Smooth muscle cell (in vitro differentiated cells): Measurements from ENCODE around the gene HRH2. TPM values are rescaled to one million over a fixed set of nuclear protein-coding genes. Genes with fewer than 3 reads are reported as not detected.

Experiments used
- DNase-seq: peaks from one replicate; lab custom pipeline; 2025; ENCODE audit not compliant: unreplicated experiment; lab: John Stamatoyannopoulos, UW
- H2AFZ ChIP-seq: fragments of 200-600 bp; sonication (generic); 2 replicates; pipeline ENCODE4 v1.6.0; 2016; ENCODE audit warnings: antibody characterized with exemption, low read depth, mild to moderate bottlenecking
- H3F3A ChIP-seq: fragments of 200-600 bp; sonication (generic); 2 replicates; pipeline ENCODE4 v1.6.0; 2017; ENCODE audit warnings: antibody characterized with exemption, low read depth
- H3K27ac ChIP-seq: fragments of 200-600 bp; sonication (generic); 2 replicates; pipeline ENCODE4 v1.5.1; 2016; ENCODE audit warnings: low read depth, mild to moderate bottlenecking
- H3K27me3 ChIP-seq: fragments of 200-600 bp; sonication (generic); 2 replicates; pipeline ENCODE4 v1.6.1; 2016; ENCODE audit warnings: low read depth, mild to moderate bottlenecking
- H3K36me3 ChIP-seq: fragments of 200-600 bp; sonication (generic); 2 replicates; pipeline ENCODE4 v1.5.1; 2016; ENCODE audit warnings: low read depth
- H3K4me1 ChIP-seq: fragments of 200-600 bp; sonication (generic); 2 replicates; pipeline ENCODE4 v1.5.1; 2016; ENCODE audit warnings: low read depth
- H3K4me2 ChIP-seq: fragments of 200-600 bp; sonication (generic); 2 replicates; pipeline ENCODE4 v1.6.0; 2016; ENCODE audit warnings: mild to moderate bottlenecking
- H3K4me3 ChIP-seq: fragments of 200-600 bp; sonication (generic); 2 replicates; pipeline ENCODE4 v1.5.1; 2016; ENCODE audit warnings: mild to moderate bottlenecking
- H3K79me2 ChIP-seq: fragments of 200-600 bp; sonication (generic); 2 replicates; pipeline ENCODE4 v1.6.0; 2016; ENCODE audit warnings: low read depth, mild to moderate bottlenecking
- H3K9ac ChIP-seq: fragments of 200-600 bp; sonication (generic); 2 replicates; pipeline ENCODE4 v1.6.0; 2016; ENCODE audit warnings: low read depth
- H3K9me3 ChIP-seq: fragments of 200-600 bp; sonication (generic); replicated peaks from 2 replicates; pipeline ENCODE4 v1.5.1; 2016; ENCODE audit warnings: low read depth
- H4K20me1 ChIP-seq: fragments of 200-600 bp; sonication (generic); 2 replicates; pipeline ENCODE4 v1.6.0; 2016; ENCODE audit warnings: low read depth
- CTCF ChIP-seq: fragments of 200-600 bp; sonication (generic); IDR thresholded peaks from 2 replicates; pipeline ENCODE4 v1.5.1; 2017; ENCODE audit warnings: borderline replicate concordance, mild to moderate bottlenecking, antibody characterized with exemption; ENCODE audit not compliant: insufficient read depth, poor library complexity, severe bottlenecking
- WGBS: methylation state at CpG from one replicate; pipeline ENCODE4 v1.1.7; 2016; ENCODE audit warnings: low lambda C conversion rate; 5-methylcytosine and 5-hydroxymethylcytosine counted together
- polyA plus RNA-seq: library from polyadenylated mRNA; unstranded; fragments of >200 nt; fragmentation: Nextera tagmentation; extraction: Ambion mirVana; gene quantifications from 2 replicates; pipeline ENCODE4 v1.2.1, GENCODE V29; 2016
- total RNA-seq: library from RNA; depleted of rRNA; stranded (reverse); fragments of >200 nt; gene quantifications from 2 replicates; pipeline ENCODE4 v1.2.3, GENCODE V29; 2014

The HRH2 gene
- total and polyA plus RNA-seq, 2 experiments from 2014 or later, result 0.57 to 0.63 TPM

GRCh38 chr5:175729829-175730277 lies 72.0 kb downstream of the HRH2 start:
- H3K27me3 ChIP-seq, result peaks cover 4% of the 10 kb centered on the region
- WGBS, result 11% methylated on average over 9 of the region's 9 CpGs
- no peaks in the 10 kb centered on the region for H3K4me1 ChIP-seq
- H3K9me3 ChIP-seq, result no peaks in the 10 kb centered on the region
- no peak overlapping the region for H2AFZ ChIP-seq
- no peaks in the 10 kb centered on the region for H4K20me1 ChIP-seq
- no peak overlapping the region for H3K9ac ChIP-seq
- peak; percentile 97 for TF ChIP-seq CTCF
- H3K4me3 ChIP-seq, result peak overlapping the region; percentile 31
- no peak overlapping the region for H3K27ac ChIP-seq
- no peaks in the 10 kb centered on the region for H3K36me3 ChIP-seq
- peak; percentile 86 for DNase-seq
- H3K4me2 ChIP-seq, result peak overlapping the region; percentile 67
- no peaks in the 10 kb centered on the region for H3K79me2 ChIP-seq
- no peaks in the 10 kb centered on the region for H3F3A ChIP-seq

DNA sequence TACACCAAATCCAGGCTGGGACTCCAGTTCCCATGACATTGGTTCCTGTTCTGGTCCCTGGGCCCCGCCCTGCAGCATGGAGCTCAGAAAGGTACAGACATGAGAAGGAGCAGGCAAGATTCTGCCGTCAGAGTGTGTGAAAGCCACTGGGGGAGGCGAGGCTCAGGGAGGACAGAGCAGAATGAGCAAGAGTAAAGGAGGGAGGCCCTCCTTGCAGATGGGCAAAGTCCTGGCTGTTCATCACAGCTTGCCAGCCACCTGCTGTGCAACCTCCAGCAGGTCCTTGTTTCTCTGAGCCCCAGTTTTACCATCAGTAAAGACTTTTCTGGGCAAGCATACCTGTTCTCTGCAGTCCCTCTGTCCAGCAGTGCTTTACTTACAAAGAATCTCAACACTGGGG lies 73.3 kb downstream of the HRH2 start:
- no peaks in the 10 kb centered on the region for H3K4me1 ChIP-seq
- H3K27ac ChIP-seq, result no peak overlapping the region
- no peak for TF ChIP-seq CTCF
- H3K9ac ChIP-seq, result no peak overlapping the region
- no peak overlapping the region for H3K4me3 ChIP-seq
- no peak for DNase-seq
- peaks cover 4% of the 10 kb centered on the region for H3K27me3 ChIP-seq
- H3F3A ChIP-seq, result no peaks in the 10 kb centered on the region
- 80% methylated on average over 3 of the region's 3 CpGs for WGBS
- H4K20me1 ChIP-seq, result no peaks in the 10 kb centered on the region
- H3K36me3 ChIP-seq, result no peaks in the 10 kb centered on the region
- H2AFZ ChIP-seq, result no peak overlapping the region
- H3K9me3 ChIP-seq, result no peaks in the 10 kb centered on the region
- no peaks in the 10 kb centered on the region for H3K79me2 ChIP-seq
- no peak overlapping the region for H3K4me2 ChIP-seq

DNA sequence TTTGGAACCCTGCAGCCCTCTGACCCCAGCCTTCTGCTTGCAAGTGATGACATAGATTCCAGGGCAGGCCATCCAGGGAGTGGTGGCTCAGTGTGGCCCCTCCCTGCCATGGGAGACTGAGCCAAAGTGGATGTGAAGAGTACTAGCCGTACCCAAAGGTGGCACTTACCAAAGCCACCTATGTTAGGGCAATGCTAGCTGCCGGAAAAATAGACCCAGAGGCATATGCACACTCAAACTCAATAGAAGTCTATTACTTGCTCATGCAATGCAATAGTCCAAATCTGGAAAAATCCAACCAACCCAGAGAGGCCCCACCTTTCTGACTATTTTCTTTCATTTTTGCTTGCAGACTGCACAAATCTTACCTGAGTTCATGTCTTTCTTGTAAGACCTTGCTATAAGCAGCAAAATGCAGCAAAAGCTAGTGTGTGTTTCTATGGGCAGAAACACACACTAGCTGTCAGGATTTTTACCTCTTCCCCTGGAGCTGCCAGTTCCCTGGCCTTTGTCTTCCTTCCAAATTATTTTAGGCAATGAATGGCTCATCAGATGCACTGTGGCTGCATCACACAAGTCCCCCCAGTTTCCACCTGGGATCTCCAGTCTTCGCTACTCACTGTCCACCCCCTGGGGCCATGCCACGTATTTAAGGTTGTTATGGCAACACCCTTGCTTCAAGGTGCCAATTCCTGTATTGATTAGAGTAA lies 74.0 kb downstream of the HRH2 start:
- Histone ChIP-seq H3K9ac (no peak overlapping the region), H3K36me3 (no peaks in the 10 kb centered on the region), H3F3A (no peaks in the 10 kb centered on the region), H3K27ac (no peak overlapping the region), H3K9me3 (no peaks in the 10 kb centered on the region), H3K4me1 (no peaks in the 10 kb centered on the region), H3K79me2 (no peaks in the 10 kb centered on the region), H3K27me3 (peaks cover 4% of the 10 kb centered on the region), H4K20me1 (no peaks in the 10 kb centered on the region), H2AFZ (no peak overlapping the region), H3K4me2 (no peak overlapping the region), H3K4me3 (no peak overlapping the region)
- no peak for DNase-seq
- WGBS, result 80% methylated on average over 4 of the region's 4 CpGs
- TF ChIP-seq CTCF, result no peak

DNA sequence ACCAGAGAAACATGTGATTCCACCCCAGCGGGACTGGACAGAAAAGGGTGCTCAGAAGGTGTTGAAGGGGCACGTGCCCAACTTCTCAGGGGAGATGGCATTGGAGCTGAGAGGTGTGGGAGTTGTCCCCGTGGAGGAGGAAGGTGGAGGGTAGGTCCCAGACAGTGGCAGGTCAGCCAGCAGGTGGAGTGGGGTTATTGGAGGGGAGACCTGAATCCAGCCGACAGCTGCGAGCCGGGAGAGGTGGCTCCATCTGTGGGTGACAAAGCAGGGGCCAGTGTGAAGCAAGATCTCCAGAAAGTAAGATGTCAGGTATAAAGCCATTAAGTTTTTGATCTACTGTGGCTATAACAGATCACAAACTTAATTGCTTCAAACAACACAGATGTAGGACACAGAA lies 75.1 kb downstream of the HRH2 start:
- H4K20me1 ChIP-seq, result no peaks in the 10 kb centered on the region
- no peaks in the 10 kb centered on the region for H3K4me1 ChIP-seq
- TF ChIP-seq CTCF, result no peak
- no peak overlapping the region for H3K4me2 ChIP-seq
- H3K9ac ChIP-seq, result no peak overlapping the region
- peaks cover 6% of the 10 kb centered on the region for H3K27me3 ChIP-seq
- H3K36me3 ChIP-seq, result no peaks in the 10 kb centered on the region
- no peak overlapping the region for H3K4me3 ChIP-seq
- no peaks in the 10 kb centered on the region for H3K9me3 ChIP-seq
- H3K79me2 ChIP-seq, result no peaks in the 10 kb centered on the region
- DNase-seq, result no peak
- H3F3A ChIP-seq, result no peaks in the 10 kb centered on the region
- H3K27ac ChIP-seq, result no peak overlapping the region
- H2AFZ ChIP-seq, result no peak overlapping the region
- WGBS, result 94% methylated on average over 6 of the region's 6 CpGs
